ENCODE measurements around the gene OR10K1.
"Not testable (repeated sequence)": the region's sequence is repeated elsewhere in the genome, so short reads cannot be mapped to it uniquely, and the experiment has no call there.

Gene OR10K1, protein sequence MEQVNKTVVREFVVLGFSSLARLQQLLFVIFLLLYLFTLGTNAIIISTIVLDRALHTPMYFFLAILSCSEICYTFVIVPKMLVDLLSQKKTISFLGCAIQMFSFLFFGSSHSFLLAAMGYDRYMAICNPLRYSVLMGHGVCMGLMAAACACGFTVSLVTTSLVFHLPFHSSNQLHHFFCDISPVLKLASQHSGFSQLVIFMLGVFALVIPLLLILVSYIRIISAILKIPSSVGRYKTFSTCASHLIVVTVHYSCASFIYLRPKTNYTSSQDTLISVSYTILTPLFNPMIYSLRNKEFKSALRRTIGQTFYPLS

DNA sequence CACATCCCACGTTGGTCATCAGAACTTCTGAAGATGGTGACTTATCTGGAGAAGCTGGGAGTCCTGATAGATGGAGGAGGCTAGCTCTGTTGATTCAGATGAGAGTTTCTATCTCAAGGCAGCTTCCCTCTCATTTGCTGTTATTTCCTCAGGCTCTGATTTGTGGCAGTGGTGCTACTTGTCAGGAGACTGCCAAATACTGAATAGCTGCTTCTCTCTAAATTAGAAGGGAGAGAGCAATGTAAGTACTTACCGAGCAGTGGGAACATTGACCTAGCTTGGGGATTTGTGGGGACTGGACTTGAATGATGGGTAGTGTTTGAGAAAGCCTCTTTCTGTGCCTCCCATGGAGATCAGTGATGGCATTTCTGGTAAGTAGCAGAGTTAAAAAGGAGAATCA lies at the start of gene OR10K1:
TSS of gene OR10K1 (plus strand) at position 301 of the 400 bp plus-strand sequence. CDS start 3,728 bp downstream, outside the sequence.
- in situ Hi-C loops (cut with MboI; ENCODE audit: low sequenced_read_pairs), result no loop called here

DNA sequence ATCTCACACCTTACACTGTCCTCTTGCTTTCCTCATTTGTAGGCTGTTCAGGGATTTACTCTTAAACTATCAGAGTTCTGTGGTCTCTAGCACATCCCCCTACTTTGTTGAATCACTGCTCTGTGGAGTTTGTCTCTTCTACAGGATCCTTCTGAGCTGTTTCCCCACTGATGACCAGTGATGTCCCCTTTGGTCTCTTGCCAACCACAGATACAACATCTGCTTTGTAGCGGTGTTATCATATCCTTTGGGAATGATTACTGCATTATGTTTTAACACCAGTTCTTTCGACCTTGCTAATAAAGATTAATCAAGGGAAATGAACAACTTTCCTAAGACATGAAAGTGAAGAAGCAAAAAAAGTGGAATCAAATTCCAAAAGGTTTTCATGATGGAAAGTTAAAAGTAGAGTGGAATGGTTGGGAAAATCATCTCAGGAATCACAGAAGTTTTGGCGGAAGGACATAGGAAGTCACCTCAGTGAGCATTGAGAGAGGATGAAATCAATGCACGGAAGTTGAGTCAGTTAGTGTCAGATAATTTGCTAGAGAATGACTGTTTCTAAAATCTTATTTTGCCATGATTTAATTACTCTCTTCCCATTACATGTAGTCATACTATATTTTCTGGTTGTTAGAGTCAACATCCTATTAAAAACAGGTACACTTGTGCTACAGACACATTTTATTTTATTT lies 46.8 kb upstream of the OR10K1 start:
- in situ Hi-C loops (cut with MboI; ENCODE audit: low sequenced_read_pairs), result no loop called here

DNA sequence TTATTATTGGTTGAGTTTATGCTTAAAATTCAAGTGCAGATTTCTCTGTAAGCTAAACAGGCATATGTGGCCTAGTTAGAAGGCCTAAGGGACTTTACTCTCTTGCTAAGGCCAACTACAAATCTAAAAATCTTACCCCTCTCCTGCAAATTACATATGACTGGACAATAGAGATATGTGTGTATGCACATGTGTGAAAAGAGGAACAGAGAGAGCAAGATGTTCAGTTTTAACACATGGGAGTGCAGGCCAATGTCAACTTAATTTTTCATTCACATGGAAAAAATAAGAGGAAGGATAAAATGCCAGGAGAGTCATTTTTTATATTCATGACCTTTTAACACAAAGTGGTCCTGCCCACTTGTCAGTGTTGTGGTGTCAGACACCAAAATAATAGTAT lies 44.0 kb upstream of the OR10K1 start:
- in situ Hi-C loops (cut with MboI; ENCODE audit: low sequenced_read_pairs), result no loop called here

DNA sequence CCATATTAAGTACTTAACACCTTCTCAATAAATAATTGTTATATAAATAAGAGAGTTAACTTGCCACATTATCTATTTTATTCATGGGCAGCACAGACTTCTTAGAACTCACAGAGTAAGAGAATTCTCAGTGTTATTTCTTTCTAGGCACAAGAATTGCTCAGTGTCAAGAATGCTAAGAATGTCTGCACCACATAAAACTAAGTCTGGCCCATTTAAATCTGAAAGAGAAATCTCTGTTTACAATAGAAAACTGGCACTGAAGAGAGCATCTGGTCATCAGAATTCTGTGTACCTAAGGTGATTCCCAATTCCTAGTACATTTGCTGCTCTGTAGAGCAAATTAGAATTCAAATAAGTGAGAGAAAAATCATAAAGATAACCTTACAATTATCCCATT lies 39.4 kb upstream of the OR10K1 start:
- in situ Hi-C loops (cut with MboI; ENCODE audit: low sequenced_read_pairs), result no loop called here

DNA sequence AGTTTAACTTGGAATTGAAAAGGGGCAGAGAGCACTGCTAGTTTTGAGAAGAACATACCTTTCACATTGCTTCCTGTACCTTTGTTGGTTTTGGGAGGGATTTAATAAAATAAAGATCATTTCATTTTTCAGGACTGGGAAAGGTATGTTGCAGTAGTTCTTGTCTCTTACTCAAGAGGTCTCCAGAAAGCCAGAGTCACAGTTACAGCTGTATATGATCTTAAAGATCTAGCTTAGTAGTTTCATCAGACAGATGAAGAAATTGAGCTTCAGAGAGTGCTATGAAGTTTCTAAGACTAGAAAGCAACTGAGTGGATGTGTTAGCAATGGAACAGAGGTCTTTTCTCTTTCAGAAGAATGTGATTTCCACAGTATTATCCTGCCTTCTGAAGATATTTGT lies 36.6 kb upstream of the OR10K1 start:
- in situ Hi-C loops (cut with MboI; ENCODE audit: low sequenced_read_pairs), result no loop called here

DNA sequence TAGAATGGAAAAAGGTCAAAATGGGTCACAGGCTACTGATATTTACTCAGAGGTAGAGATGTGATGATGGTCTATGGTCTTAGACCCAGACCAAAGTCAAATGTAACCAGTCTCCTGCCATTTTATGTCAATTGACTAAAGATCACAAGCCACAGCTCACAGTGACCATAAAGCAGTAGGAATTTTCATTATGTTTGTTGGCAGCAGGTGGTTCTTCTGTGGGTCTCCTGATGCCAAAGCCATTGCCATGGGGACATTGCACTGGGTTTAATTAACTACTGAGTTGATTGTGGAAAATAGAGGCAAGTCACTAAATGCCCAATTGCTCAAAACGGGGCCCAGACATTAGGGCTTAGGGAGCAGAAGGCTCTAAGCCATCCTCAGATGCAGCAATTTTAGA lies 35.5 kb upstream of the OR10K1 start, which contains the start of gene OR10K2:
TSS of gene OR10K2 (minus strand) at position 101 of the 400 bp plus-strand sequence. CDS start 5,371 bp downstream, outside the sequence.
- in situ Hi-C loops (cut with MboI; ENCODE audit: low sequenced_read_pairs), result no loop called here

DNA sequence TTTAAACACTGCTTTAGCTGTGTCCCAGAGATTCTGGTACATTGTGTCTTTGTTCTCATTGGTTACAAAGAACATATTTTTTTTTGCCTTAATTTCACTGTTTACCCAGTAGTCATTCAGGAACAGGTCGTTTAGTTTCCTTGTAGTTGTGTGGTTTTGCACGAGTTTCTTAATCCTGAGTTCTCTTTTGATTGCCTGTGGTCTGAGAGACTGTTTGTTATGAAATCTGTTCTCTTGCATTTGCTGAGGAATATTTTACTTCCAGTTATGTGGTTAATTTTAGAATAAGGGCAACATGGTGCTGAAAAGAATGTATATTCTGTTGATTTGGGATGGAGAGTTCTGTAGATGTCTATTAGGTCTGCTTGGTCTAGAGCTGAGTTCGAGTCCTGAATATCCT lies 31.5 kb upstream of the OR10K1 start:
- in situ Hi-C loops (cut with MboI; ENCODE audit: low sequenced_read_pairs), result not testable (repeated sequence)

DNA sequence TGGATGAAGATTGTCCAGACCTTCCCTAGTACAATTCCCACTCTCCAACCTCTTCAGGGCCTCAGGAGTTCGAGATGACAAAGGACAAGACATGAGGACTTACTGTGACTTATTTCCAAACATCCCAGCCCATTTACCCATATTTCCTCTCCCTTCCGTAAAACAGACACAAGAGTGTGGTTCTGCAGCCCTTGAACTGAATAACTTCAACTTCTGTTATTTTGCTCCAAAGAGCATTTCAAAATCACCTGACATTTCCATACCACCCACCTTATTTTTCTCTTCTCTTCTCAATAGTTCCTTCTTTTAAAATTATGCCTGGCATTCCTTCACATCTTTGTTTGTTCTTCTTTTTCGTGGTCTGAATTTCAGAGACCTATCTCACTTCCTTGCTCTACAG lies 26.9 kb upstream of the OR10K1 start:
- in situ Hi-C loops (cut with MboI; ENCODE audit: low sequenced_read_pairs), result no loop called here

DNA sequence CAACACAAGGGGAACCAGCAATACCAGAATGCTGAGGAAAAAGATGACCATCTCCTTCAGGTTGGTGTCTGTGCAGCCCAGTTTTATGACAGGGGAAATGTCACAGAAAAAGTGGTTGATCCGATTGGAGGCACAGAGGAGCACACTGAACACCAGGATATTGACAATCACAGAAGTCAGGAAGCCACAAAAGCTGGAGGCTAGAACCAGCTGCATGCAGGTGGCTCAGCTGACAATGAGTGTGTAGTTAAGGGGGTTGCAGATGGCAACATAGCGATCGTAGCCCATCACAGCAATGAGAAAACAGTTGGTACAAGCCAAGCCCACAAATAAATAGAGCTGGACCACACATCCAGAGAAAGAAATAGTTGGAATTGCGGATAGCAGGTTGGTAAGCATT lies 16.3 kb upstream of the OR10K1 start:
- in situ Hi-C loops (cut with MboI; ENCODE audit: low sequenced_read_pairs), result no loop called here

DNA sequence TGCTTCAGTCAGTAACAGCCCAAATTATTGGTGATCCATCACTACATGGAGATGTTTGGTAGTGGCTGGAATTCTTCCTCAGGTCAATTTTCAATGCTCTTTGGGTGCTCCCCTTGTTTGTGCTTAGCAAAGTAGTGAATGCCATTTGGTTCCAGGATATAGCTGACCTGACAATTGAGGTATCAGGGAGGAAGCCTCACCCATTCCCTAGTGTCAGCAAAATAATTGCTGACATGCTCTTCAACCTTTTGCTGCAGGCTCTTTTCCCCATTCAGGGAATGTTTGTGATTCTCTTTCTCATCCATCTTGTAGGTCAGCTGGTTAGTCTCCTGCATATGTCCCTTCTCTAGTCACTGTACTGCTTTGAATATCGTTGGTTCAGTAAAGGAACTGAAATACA lies 7.1 kb upstream of the OR10K1 start:
- in situ Hi-C loops (cut with MboI; ENCODE audit: low sequenced_read_pairs), result no loop called here

DNA sequence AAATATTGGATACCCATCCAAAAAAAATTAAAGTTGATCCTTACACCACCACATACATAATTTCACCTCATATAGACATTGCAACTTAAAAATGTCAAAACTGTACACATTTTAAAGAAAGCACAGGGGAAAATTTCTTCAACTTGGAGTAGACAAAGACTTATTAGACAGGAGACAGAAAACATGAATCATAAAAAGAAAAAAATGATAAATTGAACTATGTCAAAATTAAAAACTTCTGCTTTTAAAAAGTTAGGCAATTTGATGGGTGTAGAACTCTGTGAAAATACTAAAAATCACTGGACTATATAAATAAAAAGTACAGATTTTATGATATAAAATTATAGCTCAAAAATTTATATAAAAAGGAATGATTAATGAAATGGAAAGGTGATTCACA lies 4.4 kb upstream of the OR10K1 start:
- in situ Hi-C loops (cut with MboI; ENCODE audit: low sequenced_read_pairs), result no loop called here

DNA sequence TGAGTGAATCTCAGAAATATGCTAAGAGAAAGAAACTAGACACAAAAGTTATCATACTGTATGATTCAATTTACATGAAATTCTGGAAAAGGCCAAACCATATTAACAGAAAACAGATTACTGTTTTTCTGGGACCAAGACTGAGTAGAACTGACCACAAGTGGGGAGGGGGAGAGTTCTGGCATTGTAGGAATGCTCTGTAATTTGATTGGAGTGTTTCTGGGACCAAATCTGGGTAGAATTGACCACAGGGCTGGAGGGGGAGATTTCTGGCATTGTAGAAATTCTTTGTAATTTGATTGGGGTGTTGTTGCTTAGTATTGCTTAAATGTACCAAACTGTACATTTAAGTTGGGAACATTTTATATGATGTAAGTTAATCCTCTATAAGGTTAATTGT lies 3.4 kb upstream of the OR10K1 start:
- in situ Hi-C loops (cut with MboI; ENCODE audit: low sequenced_read_pairs), result no loop called here

DNA sequence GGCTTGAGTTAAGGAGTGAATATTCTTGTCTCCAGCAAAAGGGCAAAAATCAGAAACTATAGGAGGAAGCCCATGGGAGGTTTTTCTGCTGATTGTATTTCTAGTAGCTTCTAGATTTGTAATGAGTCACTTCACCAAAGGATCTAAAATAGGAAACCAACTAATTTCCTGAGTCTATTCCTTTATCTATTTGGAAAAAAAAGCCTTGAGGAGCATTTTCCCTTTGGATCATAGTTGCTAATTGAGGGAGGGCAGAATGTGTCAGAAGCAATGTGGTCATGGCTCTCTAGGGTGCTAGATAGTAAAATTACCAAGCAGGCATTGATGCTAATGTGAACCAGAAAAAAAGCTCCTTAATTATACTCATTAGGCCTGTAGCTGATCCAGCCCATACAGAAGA lies 10.3 kb downstream of the OR10K1 start, which contains the start of gene OR10R2:
TSS of gene OR10R2 (plus strand) at position 301 of the 400 bp plus-strand sequence. CDS start 106 bp downstream, outside the sequence.
- in situ Hi-C loops (cut with MboI; ENCODE audit: low sequenced_read_pairs), result no loop called here

DNA sequence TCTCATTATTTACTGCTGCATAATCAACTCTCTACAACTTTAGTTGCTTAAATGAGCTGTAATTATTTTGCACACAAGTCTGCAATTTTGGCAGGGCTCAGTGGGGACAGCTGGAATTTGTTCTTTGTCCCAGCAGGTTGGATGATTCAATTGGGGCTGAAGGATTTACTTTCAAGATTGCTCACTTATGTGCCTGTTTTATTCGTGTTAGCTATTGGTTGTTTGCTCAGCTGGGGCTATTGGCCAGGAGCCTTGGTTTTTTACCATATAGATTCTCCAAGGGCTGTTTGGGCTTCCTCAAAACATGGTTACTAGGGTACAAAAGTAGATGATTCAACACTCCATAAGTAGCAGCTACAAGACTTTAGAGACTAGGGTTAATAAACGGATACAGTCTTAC lies 23.8 kb downstream of the OR10K1 start:
- in situ Hi-C loops (cut with MboI; ENCODE audit: low sequenced_read_pairs), result no loop called here

DNA sequence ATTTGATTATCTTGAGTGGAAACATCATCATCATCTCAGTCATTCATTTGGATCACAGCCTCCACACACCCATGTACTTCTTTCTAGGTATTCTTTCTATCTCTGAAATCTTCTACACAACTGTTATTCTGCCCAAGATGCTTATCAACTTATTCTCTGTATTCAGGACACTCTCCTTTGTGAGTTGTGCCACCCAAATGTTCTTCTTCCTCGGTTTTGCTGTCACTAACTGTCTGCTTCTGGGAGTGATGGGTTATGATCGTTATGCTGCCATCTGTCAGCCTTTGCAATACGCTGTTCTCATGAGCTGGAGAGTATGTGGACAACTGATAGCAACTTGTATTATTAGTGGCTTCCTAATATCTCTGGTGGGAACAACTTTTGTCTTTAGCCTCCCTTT lies 29.7 kb downstream of the OR10K1 start:
- in situ Hi-C loops (cut with MboI; ENCODE audit: low sequenced_read_pairs), result no loop called here

DNA sequence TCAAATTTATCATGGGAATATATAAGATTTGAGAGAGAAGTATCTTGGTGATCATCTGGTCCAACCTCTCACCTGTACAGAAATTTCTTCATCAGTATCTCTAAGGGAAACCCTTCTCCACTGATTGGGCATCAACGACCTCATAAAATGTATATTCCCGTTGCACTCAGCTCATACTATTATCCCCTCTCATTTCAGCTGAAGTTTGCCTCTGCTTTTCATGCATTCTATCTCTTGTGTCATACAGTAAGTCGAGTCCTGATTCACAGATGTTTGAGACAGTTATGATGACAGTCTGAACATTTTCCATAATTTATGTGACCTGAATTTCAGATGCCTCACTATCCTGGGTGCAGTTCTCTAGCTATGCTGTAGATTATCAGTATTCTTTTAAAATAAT lies 31.4 kb downstream of the OR10K1 start:
- in situ Hi-C loops (cut with MboI; ENCODE audit: low sequenced_read_pairs), result no loop called here

DNA sequence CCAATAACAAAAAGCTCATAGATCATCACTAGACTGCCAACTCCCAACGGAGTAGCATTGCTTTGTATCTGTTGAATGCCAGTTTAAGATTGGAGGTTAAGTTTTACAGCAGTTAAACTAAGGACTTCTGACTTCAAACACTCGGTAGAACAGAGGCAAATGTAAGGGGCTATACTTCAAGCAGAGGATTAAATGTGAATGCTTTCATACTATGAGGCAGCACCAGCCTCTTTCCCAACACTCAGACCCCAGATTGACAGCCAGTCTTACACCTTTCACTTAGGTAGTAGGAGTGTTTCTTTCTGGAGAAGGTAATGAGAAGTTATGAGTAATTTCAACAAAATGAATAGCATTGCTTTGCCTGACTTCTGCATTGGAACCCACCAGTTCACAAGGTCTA lies 33.2 kb downstream of the OR10K1 start:
- in situ Hi-C loops (cut with MboI; ENCODE audit: low sequenced_read_pairs), result no loop called here

DNA sequence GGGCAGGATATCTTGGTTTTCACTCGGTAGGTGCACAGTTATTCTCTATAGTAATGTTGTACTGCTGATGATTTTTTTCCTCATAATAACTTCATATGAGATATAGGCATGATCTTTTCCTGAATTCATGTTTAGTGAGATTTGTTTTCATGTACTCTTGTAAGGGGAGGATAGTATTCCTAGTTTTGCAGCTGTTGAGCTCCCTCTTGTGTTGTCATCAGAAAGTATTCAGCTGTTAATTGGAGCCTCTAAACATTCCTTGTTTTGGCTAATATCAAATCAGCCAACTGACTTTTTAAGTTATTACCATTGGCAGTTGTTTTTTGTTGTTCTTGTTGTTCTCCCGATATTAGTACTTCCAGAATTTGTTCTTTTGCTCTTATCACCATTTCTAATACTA lies 34.7 kb downstream of the OR10K1 start:
- in situ Hi-C loops (cut with MboI; ENCODE audit: low sequenced_read_pairs), result no loop called here

DNA sequence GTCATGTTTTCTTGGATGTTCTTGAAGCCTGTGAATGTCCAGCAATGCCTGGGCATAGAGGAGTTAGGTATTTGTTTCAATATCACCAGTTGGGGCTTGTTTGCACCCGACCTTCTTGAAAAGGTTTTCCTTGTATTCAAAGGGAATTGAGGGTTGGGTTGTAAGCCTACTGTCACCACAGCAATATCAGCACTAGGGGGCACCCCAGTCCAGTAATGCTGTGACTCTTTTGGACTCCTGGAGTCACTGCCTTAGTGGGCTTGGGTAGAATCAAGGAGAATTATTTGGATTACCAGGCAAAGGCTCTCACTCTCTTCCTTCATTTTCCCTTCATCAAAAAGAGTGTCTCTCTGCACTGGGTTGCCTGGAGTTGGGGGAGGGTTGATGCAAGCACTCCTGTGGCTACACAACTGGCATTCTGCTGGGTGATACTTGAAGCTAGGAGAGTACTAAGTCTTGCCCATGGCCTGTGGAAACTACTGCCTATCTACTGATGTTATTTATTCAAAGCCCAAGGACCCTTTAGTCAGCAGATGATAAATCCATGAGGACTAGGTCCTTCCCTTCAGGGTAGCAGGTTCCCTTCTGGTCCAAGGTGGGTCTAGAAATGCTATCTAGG lies 44.8 kb downstream of the OR10K1 start:
- in situ Hi-C loops (cut with MboI; ENCODE audit: low sequenced_read_pairs), result no loop called here

DNA sequence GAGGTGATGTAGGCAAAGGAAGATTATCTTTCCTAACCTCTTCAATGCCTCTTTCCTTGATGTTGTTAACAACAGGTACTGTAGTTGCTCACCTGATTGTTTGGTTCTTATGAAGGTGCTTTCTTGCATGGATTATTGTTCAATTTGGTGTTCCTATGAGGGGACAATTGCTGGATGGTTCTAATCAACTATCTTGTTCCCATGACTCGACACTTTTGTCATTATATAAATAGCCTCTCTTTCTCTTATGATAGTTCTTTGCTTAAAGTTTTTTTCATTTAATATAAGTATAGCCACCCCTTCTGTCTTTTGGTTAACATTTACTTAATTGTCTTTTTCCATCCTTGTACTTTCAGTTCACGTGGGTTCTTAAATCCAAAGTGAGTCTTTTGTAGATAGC lies 45.9 kb downstream of the OR10K1 start:
- in situ Hi-C loops (cut with MboI; ENCODE audit: low sequenced_read_pairs), result no loop called here

DNA sequence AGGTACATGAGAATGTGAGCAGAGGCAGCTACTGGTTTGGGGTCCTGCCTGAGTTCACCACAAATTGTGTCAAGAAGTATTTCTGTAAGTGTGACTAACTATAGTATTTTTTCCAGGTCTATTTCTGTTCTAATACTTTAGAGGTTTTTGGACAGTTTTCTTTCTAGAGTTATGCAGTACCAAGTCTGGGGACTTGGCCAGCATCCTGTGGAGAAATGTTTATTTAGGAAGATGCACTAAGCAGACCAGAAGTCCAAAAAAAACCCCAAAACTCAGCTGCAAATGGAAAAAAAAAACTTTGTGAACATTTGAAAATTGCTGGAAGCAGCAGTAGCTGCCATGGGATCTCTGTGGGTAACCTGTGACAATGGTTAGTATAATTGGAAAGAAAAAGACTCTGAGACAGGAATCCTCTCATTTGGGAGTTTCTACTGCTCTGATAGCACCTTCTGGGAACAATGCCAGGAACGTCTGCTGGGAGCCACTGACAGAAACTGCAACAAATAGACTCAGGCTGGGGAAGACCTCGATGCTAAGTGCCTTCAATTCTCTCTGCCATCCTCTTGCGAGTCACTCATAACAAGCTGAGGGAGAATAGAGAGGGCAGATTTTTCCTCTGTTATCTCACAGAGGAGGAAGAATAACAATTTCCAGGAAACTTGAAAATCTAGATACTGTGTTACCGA lies 48.0 kb downstream of the OR10K1 start:
- in situ Hi-C loops (cut with MboI; ENCODE audit: low sequenced_read_pairs), result no loop called here
